ENCODE data around the gene SPATA33.

SPATA33 gene

DNA sequence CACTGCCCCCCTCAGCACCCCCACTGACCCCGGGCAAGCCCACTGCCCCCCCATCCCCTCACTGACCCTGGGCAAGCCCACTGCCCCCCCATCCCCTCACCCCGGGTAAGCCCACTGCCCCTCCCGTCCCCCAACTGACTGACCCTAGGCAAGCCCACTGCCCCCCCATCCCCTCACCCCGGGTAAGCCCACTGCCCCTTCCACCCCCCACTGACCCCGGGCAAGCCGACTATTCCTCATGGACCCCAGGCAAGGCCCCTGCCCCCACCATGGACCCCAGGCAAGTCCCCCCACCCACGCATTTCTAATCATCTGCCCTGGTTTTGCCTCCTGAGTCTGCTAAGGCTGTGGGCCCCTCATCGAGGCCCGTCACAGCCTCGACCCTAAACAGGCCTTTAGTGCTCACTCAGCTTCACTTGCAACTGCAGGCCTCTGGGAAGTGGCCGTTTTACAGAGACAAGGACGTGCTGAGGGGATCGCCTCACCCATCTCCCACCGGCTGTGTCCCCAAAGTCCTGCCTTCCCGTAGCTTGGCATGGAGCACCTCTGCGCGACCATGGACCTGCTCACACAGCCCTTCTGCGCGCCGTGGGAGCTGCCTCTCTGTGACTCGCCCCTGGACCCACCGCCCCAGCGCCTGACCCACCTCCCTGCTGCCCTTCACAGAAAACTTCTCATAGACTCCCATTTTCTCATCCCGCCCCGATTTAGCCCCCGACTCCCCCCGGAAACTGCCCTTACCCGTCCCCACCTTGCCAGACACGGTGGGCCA, 59.5 kb downstream of the SPATA33 start:
- Histone ChIP-seq H3K4me1 (ENCODE audit: control insufficient read depth, insufficient read depth, low read length) (0 out of 2 replicates have a peak, but pooled peaks cover 3% of the 10 kb centered on the region), H3K36me3 (ENCODE audit: control insufficient read depth, insufficient read depth, low read length) (peaks cover 8% of the 10 kb centered on the region; the same call in 1 of the 2 replicates), H3K27ac (ENCODE audit: low read depth, low read length) (no peak overlapping the region), H3K9ac (ENCODE audit: low read length) (no peak overlapping the region), H3K9me3 (ENCODE audit: control insufficient read depth, insufficient read depth, low read depth, low read length) (no peaks in the 10 kb centered on the region), H3K27me3 (ENCODE audit: control insufficient read depth, insufficient read depth, low read length) (peaks cover 19% of the 10 kb centered on the region), H3K4me3 (ENCODE audit: low read depth, low read length) (no peak overlapping the region)

DNA sequence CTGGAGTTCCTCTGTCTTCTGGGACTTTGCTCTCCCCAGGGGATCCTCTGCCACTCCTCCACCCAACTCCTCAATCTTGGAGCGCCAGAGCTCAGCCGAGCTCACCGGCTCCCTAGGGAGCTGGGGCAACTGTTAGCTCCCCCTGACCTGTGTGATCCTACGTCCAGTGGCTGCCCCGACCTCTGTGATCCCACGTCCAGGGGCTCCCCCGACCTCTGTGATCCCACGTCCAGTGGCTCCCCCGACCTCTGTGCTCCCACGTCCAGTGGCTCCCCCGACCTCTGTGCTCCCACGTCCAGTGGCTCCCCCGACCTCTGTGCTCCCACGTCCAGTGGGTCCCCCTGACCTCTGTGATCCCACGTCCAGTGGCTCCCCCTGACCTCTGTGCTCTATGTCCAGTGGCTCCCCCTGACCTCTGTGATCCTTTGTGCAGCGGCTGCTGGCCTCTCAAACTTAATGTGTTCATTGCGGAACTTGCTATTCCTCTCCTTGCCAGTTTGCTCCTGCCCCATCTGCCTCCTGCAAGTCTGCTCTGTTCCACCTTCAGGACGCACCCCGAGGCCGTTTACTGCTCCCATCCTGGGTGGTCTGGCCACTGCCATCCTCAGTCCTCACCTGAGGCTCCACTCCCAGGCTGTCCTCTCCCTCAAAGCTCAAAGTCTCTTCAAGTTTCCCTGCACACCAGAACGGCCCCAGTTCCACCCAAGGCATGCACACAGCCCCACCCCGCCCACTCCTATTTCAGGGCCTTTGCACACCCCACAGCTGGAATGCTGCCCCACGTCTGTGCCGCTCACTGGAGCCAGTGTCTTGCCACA, 60.3 kb downstream of the SPATA33 start:
- Histone ChIP-seq H3K27me3 (ENCODE audit: control insufficient read depth, insufficient read depth, low read length) (peaks cover 27% of the 10 kb centered on the region), H3K36me3 (ENCODE audit: control insufficient read depth, insufficient read depth, low read length) (peaks cover 8% of the 10 kb centered on the region; the same call in 1 of the 2 replicates), H3K4me1 (ENCODE audit: control insufficient read depth, insufficient read depth, low read length) (peaks cover 8% of the 10 kb centered on the region), H3K9me3 (ENCODE audit: control insufficient read depth, insufficient read depth, low read depth, low read length) (no peaks in the 10 kb centered on the region), H3K4me3 (ENCODE audit: low read depth, low read length) (no peak overlapping the region), H3K27ac (ENCODE audit: low read depth, low read length) (no peak overlapping the region), H3K9ac (ENCODE audit: low read length) (no peak overlapping the region)
